GM18858 (cell line): ENCODE measurements around the gene MRPS6.

Source experiments
- ATAC-seq: cut with Tn5 transposase; IDR thresholded peaks from one replicate; pipeline ENCODE4 v1.9.1; 2021; ENCODE audit not compliant: unreplicated experiment

MRPS6 gene

GRCh38 chr21:34130716-34130985 lies 57.3 kb downstream of the MRPS6 start:
- ATAC-seq = no peak

- no peak for ATAC-seq
Measured at GRCh38 chr21:34131586-34131985, 58.2 kb downstream of the MRPS6 start.

- ATAC-seq = no peak
Measured at GRCh38 chr21:34132202-34132601, 58.8 kb downstream of the MRPS6 start.

GRCh38 chr21:34132926-34133325 lies 59.5 kb downstream of the MRPS6 start:
- ATAC-seq = no peak

- no peak for ATAC-seq
Measured at GRCh38 chr21:34133392-34133791, 60.0 kb downstream of the MRPS6 start.

- no peak for ATAC-seq
Measured at GRCh38 chr21:34133802-34134201, 60.4 kb downstream of the MRPS6 start.

- ATAC-seq = no peak
Measured at GRCh38 chr21:34135330-34135729, 62.0 kb downstream of the MRPS6 start.

- ATAC-seq = no peak
Measured at GRCh38 chr21:34141373-34141772, 68.0 kb downstream of the MRPS6 start.

GRCh38 chr21:34143685-34144182 lies 70.4 kb downstream of the MRPS6 start:
- ATAC-seq = no peak

- ATAC-seq = no peak
Measured at GRCh38 chr21:34144224-34144623, 70.8 kb downstream of the MRPS6 start.

GRCh38 chr21:34147792-34148418 lies 74.5 kb downstream of the MRPS6 start:
- ATAC-seq = no peak

GRCh38 chr21:34148419-34148804 lies 75.0 kb downstream of the MRPS6 start:
- ATAC-seq = no peak

- ATAC-seq = no peak
Measured at GRCh38 chr21:34148826-34149558, 75.6 kb downstream of the MRPS6 start.

- no peak for ATAC-seq
Measured at GRCh38 chr21:34152500-34152899, 79.1 kb downstream of the MRPS6 start.

GRCh38 chr21:34154878-34155277 lies 81.5 kb downstream of the MRPS6 start:
- no peak for ATAC-seq

- no peak for ATAC-seq
Measured at GRCh38 chr21:34156957-34157356, 83.6 kb downstream of the MRPS6 start.

GRCh38 chr21:34157521-34157920 lies 84.1 kb downstream of the MRPS6 start:
- no peak for ATAC-seq

- no peak for ATAC-seq
Measured at GRCh38 chr21:34158866-34159835, 85.8 kb downstream of the MRPS6 start.

GRCh38 chr21:34166468-34166867 lies 93.1 kb downstream of the MRPS6 start:
- ATAC-seq = no peak

GRCh38 chr21:34170886-34171285 lies 97.5 kb downstream of the MRPS6 start:
- no peak for ATAC-seq

- no peak for ATAC-seq
Measured at GRCh38 chr21:34174470-34174869, 101.1 kb downstream of the MRPS6 start.

GRCh38 chr21:34176448-34176847 lies 103.1 kb downstream of the MRPS6 start:
- ATAC-seq = no peak
